GM12878 (cell line): Measurements from ENCODE around the gene NNAT. TPM values are rescaled to one million over a fixed set of nuclear protein-coding genes. Genes with fewer than 3 reads are reported as not detected.

Experiments used
- ATAC-seq: fragments of 200-7000 bp; cut with Tn5 transposase; 3 replicates; pipeline ENCODE4 v1.9.1; 2020; ENCODE audit warnings: mild to moderate bottlenecking, moderate library complexity
- BruUV-seq: library from RNA; stranded (reverse); fragments of 400-500 nt; replicated peaks from 2 replicates; lab custom pipeline; 2021; lab: Mats Ljungman, UMichigan
- CTCF ChIA-PET: fragments of 300-600 bp; sonication (Branson Sonifier 250); formaldehyde crosslinking; extraction: SDS; loops from one replicate; lab custom pipeline; 2021; ENCODE audit warnings: inconsistent platforms; lab: Yijun Ruan, JAX
- POLR2A ChIA-PET: fragments of 350-600 bp; formaldehyde crosslinking; extraction: SDS; loops from one replicate; lab custom pipeline; 2021; ENCODE audit warnings: inconsistent platforms; lab: Charles Lee
- RAD21 ChIA-PET: fragments of 300-600 bp; sonication (Branson Sonifier 250); formaldehyde crosslinking; loops from one replicate; lab custom pipeline; 2023; ENCODE audit warnings: antibody characterized with exemption; ENCODE audit not compliant: unreplicated experiment; lab: Charles Lee
- SMC1A ChIA-PET: fragments of 300-600 bp; sonication (Branson Sonifier 250); formaldehyde crosslinking; loops from one replicate; lab custom pipeline; 2023; ENCODE audit not compliant: unreplicated experiment, uncharacterized antibody; lab: Charles Lee
- DNase-seq: peaks from one replicate; pipeline ENCODE4 v3.0.0-alpha.2; 2011; ENCODE audit warnings: low read depth, low spot score
- FAIRE-seq: peaks from 3 replicates; lab custom pipeline; 2011; peaks lifted over from hg19 to GRCh38; lab: Jason Lieb, UNC
- H2AFZ ChIP-seq: 2 replicates; pipeline ENCODE4 v1.6.0; 2011; ENCODE audit warnings: low read depth, low read length, control low read depth; ENCODE audit not compliant: control insufficient read depth
- H3K27ac ChIP-seq: 2 replicates; pipeline ENCODE4 v1.5.1; 2011; ENCODE audit warnings: control low read depth; ENCODE audit not compliant: control insufficient read depth, insufficient read depth
- H3K27me3 ChIP-seq, 2 experiments: replicated peaks in 1 of 2; 2 replicates each; pipeline versions ENCODE4 v1.6.0 to v1.6.1; 2011; ENCODE audit warnings: low read length in 1 of 2; ENCODE audit not compliant: control insufficient read depth in 2 of 2, insufficient read depth in 2 of 2
- H3K36me3 ChIP-seq, 2 experiments: 2 replicates each; pipeline ENCODE4 v1.5.1; 2011; ENCODE audit warnings: low read length in 1 of 2; ENCODE audit not compliant: control insufficient read depth in 2 of 2, insufficient read depth in 2 of 2
- H3K4me1 ChIP-seq: 2 replicates; pipeline ENCODE4 v1.6.1; 2011; ENCODE audit warnings: mild to moderate bottlenecking, low read length, moderate library complexity, mixed read lengths; ENCODE audit not compliant: control insufficient read depth, insufficient read depth
- H3K4me2 ChIP-seq: 2 replicates; pipeline ENCODE4 v1.6.0; 2011; ENCODE audit warnings: control low read depth; ENCODE audit not compliant: control insufficient read depth, insufficient read depth
- H3K4me3 ChIP-seq: fragments of 200-600 bp; sonication (generic); 2 replicates; pipeline ENCODE4 v1.5.1; 2016
- H3K79me2 ChIP-seq: 2 replicates; pipeline ENCODE4 v1.6.0; 2011; ENCODE audit warnings: low read length; ENCODE audit not compliant: control insufficient read depth, insufficient read depth
- H3K9ac ChIP-seq: 2 replicates; pipeline ENCODE4 v1.8.0; 2011; ENCODE audit warnings: low read length, control low read depth, mixed read lengths; ENCODE audit not compliant: control insufficient read depth, insufficient read depth
- H3K9me3 ChIP-seq: replicated peaks from 3 replicates; pipeline ENCODE4 v1.5.1; 2011; ENCODE audit warnings: mild to moderate bottlenecking, low read length; ENCODE audit not compliant: control insufficient read depth, insufficient read depth
- H4K20me1 ChIP-seq: 2 replicates; pipeline ENCODE4 v1.6.0; 2011; ENCODE audit not compliant: control insufficient read depth, insufficient read depth
- IKZF2 ChIP-seq, 2 experiments: fragments of 450-650 bp; IDR thresholded peaks; 2 replicates each; pipeline ENCODE4 v1.6.1; 2017; ENCODE audit warnings: mild to moderate bottlenecking in 2 of 2, moderate library complexity in 2 of 2
- JUNB ChIP-seq: IDR thresholded peaks from 2 replicates; pipeline ENCODE4 v1.6.1; 2016; ENCODE audit warnings: antibody characterized with exemption, mild to moderate bottlenecking
- LARP7 ChIP-seq: fragments of 450-650 bp; IDR thresholded peaks from 2 replicates; pipeline ENCODE4 v1.6.1; 2017; ENCODE audit warnings: mild to moderate bottlenecking
- RUNX3 ChIP-seq: IDR thresholded peaks from 2 replicates; pipeline ENCODE4 v1.6.1; 2012; ENCODE audit warnings: low read length, inconsistent platforms
- SIN3A ChIP-seq: IDR thresholded peaks from 2 replicates; pipeline ENCODE4 v1.6.1; 2012; ENCODE audit warnings: low read depth, low read length, improper control_type of control experiment
- ZNF207 ChIP-seq: fragments of 450-650 bp; IDR thresholded peaks from 2 replicates; pipeline ENCODE4 v1.6.1; 2014; ENCODE audit warnings: antibody characterized with exemption, mild to moderate bottlenecking, borderline replicate concordance
- WGBS: methylation state at CpG from one replicate; pipeline ENCODE4 v1.1.6; 2016; ENCODE audit warnings: low lambda C conversion rate; ENCODE audit not compliant: insufficient replicate concordance, insufficient coverage; ENCODE audit errors: missing lambda C conversion rate; 5-methylcytosine and 5-hydroxymethylcytosine counted together
- in situ Hi-C: fragments of 300-500 bp; cut with MboI; formaldehyde crosslinking; loops from 9 replicates; pipeline ENCODE4 v1.14.3; 2018; ENCODE audit warnings: mixed read lengths
- intact Hi-C: fragments of 100-400 bp; cut with micrococcal nuclease; formaldehyde crosslinking; loops from one replicate; pipeline ENCODE4 v1.14.2; 2022; ENCODE audit not compliant: unreplicated experiment
- polyA plus RNA-seq, 11 experiments: library from polyadenylated mRNA; depleted of rRNA in 4 of 11; unstranded in 6 of 11; stranded (reverse) in 5 of 11; fragments of >200 nt; fragmentation: Nextera tagmentation in 4 of 11; fragmentation: Illumina TruSeq in 1 of 11; extraction: Ambion mirVana in 4 of 11; extraction: Trizol in 1 of 11; gene quantifications; 1 replicate in 1 of 11; 2 replicates in 10 of 11; pipeline versions ENCODE4 v1.2.1 to v1.2.3, GENCODE V29; 2011 to 2016; ENCODE audit warnings: inconsistent platforms in 2 of 11, missing spikeins in 2 of 11, low read depth in 1 of 11
- total RNA-seq, 4 experiments: library from RNA; depleted of rRNA in 3 of 4; stranded (reverse); fragments of >200 nt in 3 of 4; fragmentation: Illumina TruSeq in 1 of 4; extraction: Trizol in 1 of 4; gene quantifications; 2 replicates each; pipeline versions ENCODE4 v1.2.1 to v1.2.3, GENCODE V29; 2013 to 2021
- TF ChIP-seq, protein P1 (sequence below): fragments of 450-650 bp; formaldehyde crosslinking; IDR thresholded peaks from 2 replicates; pipeline ENCODE4 v1.5.0; 2022; ENCODE audit warnings: mild to moderate bottlenecking, missing genetic modification characterization
- TF ChIP-seq, protein P2 (sequence below): IDR thresholded peaks from 2 replicates; pipeline ENCODE4 v1.6.1; 2012; ENCODE audit warnings: improper control_type of control experiment, low read depth, low read length; ENCODE audit not compliant: insufficient replicate concordance
- TF ChIP-seq, protein P3 (sequence below): fragments of 450-650 bp; IDR thresholded peaks from 2 replicates; pipeline ENCODE4 v1.6.1; 2017; ENCODE audit warnings: low read depth, mild to moderate bottlenecking, moderate library complexity
- TF ChIP-seq, protein P4 (sequence below): fragments of 450-650 bp; IDR thresholded peaks from 2 replicates; pipeline ENCODE4 v1.6.1; 2017; ENCODE audit warnings: mild to moderate bottlenecking, low read depth, inconsistent platforms; ENCODE audit not compliant: poor library complexity, severe bottlenecking

Gene NNAT
- total and polyA plus RNA-seq, 10 of the 15 experiments (the other 5 are each of a cell fraction or from before 2014, with no cell fraction given), result 0.22 to 0.99 (median 0.42) TPM; not detected in 7

DNA sequence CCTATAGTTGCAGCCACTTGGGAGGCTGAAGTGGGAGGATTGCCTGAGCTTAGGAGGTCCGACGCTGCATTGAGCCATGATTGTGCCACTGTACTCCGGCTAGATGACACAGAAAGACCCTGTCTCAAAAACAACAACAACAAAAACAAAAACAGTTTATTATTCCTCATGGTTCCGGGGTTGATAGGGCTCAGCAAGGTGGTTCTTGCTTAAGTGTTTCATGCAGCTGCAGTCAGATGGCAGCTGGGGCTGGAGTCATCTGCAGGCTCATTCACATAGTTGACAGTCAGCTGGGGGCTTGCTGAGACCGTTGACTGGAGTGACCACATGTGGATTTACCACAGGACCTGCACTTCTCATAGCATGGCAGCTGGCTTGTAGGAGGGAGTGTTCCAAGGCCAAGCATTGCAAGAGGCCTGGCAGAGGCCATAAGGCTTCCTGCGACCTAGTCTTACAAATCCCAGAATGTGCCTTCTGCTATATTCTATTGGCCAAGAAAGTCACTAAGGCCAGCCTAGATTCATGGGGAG is 28.9 kb upstream of the NNAT start (continued):
- TF ChIP-seq, protein P1, sequence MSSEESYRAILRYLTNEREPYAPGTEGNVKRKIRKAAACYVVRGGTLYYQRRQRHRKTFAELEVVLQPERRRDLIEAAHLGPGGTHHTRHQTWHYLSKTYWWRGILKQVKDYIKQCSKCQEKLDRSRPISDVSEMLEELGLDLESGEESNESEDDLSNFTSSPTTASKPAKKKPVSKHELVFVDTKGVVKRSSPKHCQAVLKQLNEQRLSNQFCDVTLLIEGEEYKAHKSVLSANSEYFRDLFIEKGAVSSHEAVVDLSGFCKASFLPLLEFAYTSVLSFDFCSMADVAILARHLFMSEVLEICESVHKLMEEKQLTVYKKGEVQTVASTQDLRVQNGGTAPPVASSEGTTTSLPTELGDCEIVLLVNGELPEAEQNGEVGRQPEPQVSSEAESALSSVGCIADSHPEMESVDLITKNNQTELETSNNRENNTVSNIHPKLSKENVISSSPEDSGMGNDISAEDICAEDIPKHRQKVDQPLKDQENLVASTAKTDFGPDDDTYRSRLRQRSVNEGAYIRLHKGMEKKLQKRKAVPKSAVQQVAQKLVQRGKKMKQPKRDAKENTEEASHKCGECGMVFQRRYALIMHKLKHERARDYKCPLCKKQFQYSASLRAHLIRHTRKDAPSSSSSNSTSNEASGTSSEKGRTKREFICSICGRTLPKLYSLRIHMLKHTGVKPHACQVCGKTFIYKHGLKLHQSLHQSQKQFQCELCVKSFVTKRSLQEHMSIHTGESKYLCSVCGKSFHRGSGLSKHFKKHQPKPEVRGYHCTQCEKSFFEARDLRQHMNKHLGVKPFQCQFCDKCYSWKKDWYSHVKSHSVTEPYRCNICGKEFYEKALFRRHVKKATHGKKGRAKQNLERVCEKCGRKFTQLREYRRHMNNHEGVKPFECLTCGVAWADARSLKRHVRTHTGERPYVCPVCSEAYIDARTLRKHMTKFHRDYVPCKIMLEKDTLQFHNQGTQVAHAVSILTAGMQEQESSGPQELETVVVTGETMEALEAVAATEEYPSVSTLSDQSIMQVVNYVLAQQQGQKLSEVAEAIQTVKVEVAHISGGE (CRISPR knock-in tag), result no peak
- no peak for TF ChIP-seq SIN3A
- TF ChIP-seq JUNB, result no peak

DNA sequence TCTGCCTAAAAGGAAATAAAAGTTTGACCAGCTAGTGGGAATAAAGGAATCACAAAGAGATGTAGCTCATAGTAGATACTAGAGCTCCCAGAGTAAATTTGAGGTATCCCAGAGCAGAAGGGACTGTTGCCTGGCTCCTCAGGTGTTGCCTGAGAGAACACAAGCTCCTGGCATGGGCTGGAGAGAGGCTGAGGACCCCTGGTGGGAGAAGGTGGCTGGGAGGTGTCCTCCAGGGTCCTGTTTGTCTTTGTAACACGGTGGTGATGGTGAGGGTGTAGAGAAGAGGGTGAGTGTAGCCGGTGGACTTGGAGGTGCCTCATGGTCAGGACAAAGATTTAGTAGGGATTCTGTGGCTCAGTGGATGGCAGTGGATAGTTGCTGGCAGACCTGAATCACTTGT is 28.1 kb upstream of the NNAT start:
- no peaks in the 10 kb centered on the region for H3K4me1 ChIP-seq
- H2AFZ ChIP-seq, result no peak overlapping the region
- RAD21 ChIA-PET, result no interaction called here
- no peak for ATAC-seq
- no peaks in the 10 kb centered on the region for H3K36me3 ChIP-seq
- intact Hi-C loops, result no loop called here
- H3K4me2 ChIP-seq, result no peak overlapping the region
- BruUV-seq, result no TSS peak
- no peak overlapping the region for H3K9ac ChIP-seq
- H3K27me3 ChIP-seq, result no peaks in the 10 kb centered on the region; a peak in 1 of 4 replicates
- H3K79me2 ChIP-seq, result no peaks in the 10 kb centered on the region
- no peak overlapping the region for H3K27ac ChIP-seq
- H3K4me3 ChIP-seq, result no peak overlapping the region
- 71% methylated on average over 2 of the region's 2 CpGs for WGBS
- no peaks in the 10 kb centered on the region for H3K9me3 ChIP-seq
- POLR2A ChIA-PET, result no interaction called here
- no peak for FAIRE-seq
- in situ Hi-C loops, result no loop called here
- H4K20me1 ChIP-seq, result no peaks in the 10 kb centered on the region
- CTCF ChIA-PET, result interaction anchor here (0.6 to 0.8 kb wide), 2 partner anchors 42 to 1258 kb away, joined by 3 read pairs; no protein-coding TSS in a partner anchor
- SMC1A ChIA-PET, result interaction anchor here (0.6 kb wide), 2 partner anchors 10 to 566 kb away, joined by 3 read pairs; no protein-coding TSS in a partner anchor
- no peak for DNase-seq
- TF ChIP-seq, protein P2, sequence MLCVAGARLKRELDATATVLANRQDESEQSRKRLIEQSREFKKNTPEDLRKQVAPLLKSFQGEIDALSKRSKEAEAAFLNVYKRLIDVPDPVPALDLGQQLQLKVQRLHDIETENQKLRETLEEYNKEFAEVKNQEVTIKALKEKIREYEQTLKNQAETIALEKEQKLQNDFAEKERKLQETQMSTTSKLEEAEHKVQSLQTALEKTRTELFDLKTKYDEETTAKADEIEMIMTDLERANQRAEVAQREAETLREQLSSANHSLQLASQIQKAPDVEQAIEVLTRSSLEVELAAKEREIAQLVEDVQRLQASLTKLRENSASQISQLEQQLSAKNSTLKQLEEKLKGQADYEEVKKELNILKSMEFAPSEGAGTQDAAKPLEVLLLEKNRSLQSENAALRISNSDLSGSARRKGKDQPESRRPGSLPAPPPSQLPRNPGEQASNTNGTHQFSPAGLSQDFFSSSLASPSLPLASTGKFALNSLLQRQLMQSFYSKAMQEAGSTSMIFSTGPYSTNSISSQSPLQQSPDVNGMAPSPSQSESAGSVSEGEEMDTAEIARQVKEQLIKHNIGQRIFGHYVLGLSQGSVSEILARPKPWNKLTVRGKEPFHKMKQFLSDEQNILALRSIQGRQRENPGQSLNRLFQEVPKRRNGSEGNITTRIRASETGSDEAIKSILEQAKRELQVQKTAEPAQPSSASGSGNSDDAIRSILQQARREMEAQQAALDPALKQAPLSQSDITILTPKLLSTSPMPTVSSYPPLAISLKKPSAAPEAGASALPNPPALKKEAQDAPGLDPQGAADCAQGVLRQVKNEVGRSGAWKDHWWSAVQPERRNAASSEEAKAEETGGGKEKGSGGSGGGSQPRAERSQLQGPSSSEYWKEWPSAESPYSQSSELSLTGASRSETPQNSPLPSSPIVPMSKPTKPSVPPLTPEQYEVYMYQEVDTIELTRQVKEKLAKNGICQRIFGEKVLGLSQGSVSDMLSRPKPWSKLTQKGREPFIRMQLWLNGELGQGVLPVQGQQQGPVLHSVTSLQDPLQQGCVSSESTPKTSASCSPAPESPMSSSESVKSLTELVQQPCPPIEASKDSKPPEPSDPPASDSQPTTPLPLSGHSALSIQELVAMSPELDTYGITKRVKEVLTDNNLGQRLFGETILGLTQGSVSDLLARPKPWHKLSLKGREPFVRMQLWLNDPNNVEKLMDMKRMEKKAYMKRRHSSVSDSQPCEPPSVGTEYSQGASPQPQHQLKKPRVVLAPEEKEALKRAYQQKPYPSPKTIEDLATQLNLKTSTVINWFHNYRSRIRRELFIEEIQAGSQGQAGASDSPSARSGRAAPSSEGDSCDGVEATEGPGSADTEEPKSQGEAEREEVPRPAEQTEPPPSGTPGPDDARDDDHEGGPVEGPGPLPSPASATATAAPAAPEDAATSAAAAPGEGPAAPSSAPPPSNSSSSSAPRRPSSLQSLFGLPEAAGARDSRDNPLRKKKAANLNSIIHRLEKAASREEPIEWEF, result no peak
- TF ChIP-seq, protein P3, sequence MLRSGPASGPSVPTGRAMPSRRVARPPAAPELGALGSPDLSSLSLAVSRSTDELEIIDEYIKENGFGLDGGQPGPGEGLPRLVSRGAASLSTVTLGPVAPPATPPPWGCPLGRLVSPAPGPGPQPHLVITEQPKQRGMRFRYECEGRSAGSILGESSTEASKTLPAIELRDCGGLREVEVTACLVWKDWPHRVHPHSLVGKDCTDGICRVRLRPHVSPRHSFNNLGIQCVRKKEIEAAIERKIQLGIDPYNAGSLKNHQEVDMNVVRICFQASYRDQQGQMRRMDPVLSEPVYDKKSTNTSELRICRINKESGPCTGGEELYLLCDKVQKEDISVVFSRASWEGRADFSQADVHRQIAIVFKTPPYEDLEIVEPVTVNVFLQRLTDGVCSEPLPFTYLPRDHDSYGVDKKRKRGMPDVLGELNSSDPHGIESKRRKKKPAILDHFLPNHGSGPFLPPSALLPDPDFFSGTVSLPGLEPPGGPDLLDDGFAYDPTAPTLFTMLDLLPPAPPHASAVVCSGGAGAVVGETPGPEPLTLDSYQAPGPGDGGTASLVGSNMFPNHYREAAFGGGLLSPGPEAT, result no peak
- TF ChIP-seq, protein P4, sequence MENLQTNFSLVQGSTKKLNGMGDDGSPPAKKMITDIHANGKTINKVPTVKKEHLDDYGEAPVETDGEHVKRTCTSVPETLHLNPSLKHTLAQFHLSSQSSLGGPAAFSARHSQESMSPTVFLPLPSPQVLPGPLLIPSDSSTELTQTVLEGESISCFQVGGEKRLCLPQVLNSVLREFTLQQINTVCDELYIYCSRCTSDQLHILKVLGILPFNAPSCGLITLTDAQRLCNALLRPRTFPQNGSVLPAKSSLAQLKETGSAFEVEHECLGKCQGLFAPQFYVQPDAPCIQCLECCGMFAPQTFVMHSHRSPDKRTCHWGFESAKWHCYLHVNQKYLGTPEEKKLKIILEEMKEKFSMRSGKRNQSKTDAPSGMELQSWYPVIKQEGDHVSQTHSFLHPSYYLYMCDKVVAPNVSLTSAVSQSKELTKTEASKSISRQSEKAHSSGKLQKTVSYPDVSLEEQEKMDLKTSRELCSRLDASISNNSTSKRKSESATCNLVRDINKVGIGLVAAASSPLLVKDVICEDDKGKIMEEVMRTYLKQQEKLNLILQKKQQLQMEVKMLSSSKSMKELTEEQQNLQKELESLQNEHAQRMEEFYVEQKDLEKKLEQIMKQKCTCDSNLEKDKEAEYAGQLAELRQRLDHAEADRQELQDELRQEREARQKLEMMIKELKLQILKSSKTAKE, result no peak
- TF ChIP-seq RUNX3 (no peak), IKZF2 (IDR thresholded peaks at IDR 0.05) (no peak), LARP7 (no peak), ZNF207 (no peak)
